Glutamatergic neuron (in vitro differentiated cells): ENCODE measurements around the gene ZNF276. TPM values are rescaled to one million over a fixed set of nuclear protein-coding genes. Genes with fewer than 3 reads are reported as not detected.

Source experiments
- DNase-seq: peaks from one replicate; pipeline ENCODE4 v3.0.0; 2022
- H3K27ac Mint-ChIP-seq: one replicate; pipeline ENCODE4 v1.8.0; 2020; ENCODE audit warnings: mild to moderate bottlenecking, mixed read lengths, inconsistent platforms; ENCODE audit not compliant: unreplicated experiment
- H3K27me3 Mint-ChIP-seq: one replicate; pipeline ENCODE4 v1.8.0; 2020; ENCODE audit warnings: mild to moderate bottlenecking, moderate library complexity, mixed read lengths, inconsistent platforms; ENCODE audit not compliant: unreplicated experiment
- H3K36me3 Mint-ChIP-seq: one replicate; pipeline ENCODE4 v1.8.0; 2020; ENCODE audit warnings: mild to moderate bottlenecking, mixed read lengths, inconsistent platforms; ENCODE audit not compliant: unreplicated experiment
- H3K4me1 Mint-ChIP-seq: one replicate; pipeline ENCODE4 v1.8.0; 2020; ENCODE audit warnings: mild to moderate bottlenecking, low read depth, mixed read lengths, inconsistent platforms; ENCODE audit not compliant: unreplicated experiment
- H3K4me3 Mint-ChIP-seq: one replicate; pipeline ENCODE4 v1.8.0; 2020; ENCODE audit warnings: mild to moderate bottlenecking, mixed read lengths, inconsistent platforms; ENCODE audit not compliant: unreplicated experiment
- H3K9me3 Mint-ChIP-seq: one replicate; pipeline ENCODE4 v1.8.0; 2020; ENCODE audit warnings: mild to moderate bottlenecking, moderate library complexity, mixed read lengths, inconsistent platforms; ENCODE audit not compliant: unreplicated experiment
- CTCF ChIP-seq: fragments of 200-600 bp; sonication (generic); IDR thresholded peaks from one replicate; pipeline ENCODE4 v1.5.0; 2021; ENCODE audit not compliant: partially characterized antibody, unreplicated experiment
- total RNA-seq: library from RNA; stranded (reverse); fragmentation: NEBNext Ultra II Directional; extraction: Animal tissue kit (Norgen Biotek cat#: 25700); gene quantifications from one replicate; pipeline ENCODE4 v1.2.1, GENCODE V29; 2021; ENCODE audit not compliant: unreplicated experiment

The ZNF276 gene
- total RNA-seq, 1 donor from 2014 or later = 20.8 TPM

- no peak for TF ChIP-seq CTCF
- H3K4me1 Mint-ChIP-seq = peaks cover 6% of the 10 kb centered on the region
- no peak overlapping the region for H3K27ac Mint-ChIP-seq
- DNase-seq = no peak
- H3K27me3 Mint-ChIP-seq = peaks cover 6% of the 10 kb centered on the region
- H3K4me3 Mint-ChIP-seq = no peak overlapping the region
- no peaks in the 10 kb centered on the region for H3K36me3 Mint-ChIP-seq
- peaks cover 6% of the 10 kb centered on the region for H3K9me3 Mint-ChIP-seq
Observed at GRCh38 chr16:89706518-89707260, 14.6 kb upstream of the ZNF276 start.

GRCh38 chr16:89707695-89708094, 13.6 kb upstream of the ZNF276 start:
- Mint-ChIP-seq H3K4me1 (peaks cover 4% of the 10 kb centered on the region), H3K27me3 (peaks cover 3% of the 10 kb centered on the region), H3K4me3 (no peak overlapping the region), H3K36me3 (no peaks in the 10 kb centered on the region), H3K27ac (no peak overlapping the region), H3K9me3 (peaks cover 6% of the 10 kb centered on the region)
- DNase-seq = no peak
- TF ChIP-seq CTCF = no peak

GRCh38 chr16:89708481-89708931, 12.8 kb upstream of the ZNF276 start:
- H3K36me3 Mint-ChIP-seq = no peaks in the 10 kb centered on the region
- H3K27ac Mint-ChIP-seq = no peak overlapping the region
- H3K4me1 Mint-ChIP-seq = peaks cover 4% of the 10 kb centered on the region
- no peak overlapping the region for H3K4me3 Mint-ChIP-seq
- peaks cover 3% of the 10 kb centered on the region for H3K27me3 Mint-ChIP-seq
- no peak for DNase-seq
- no peak for TF ChIP-seq CTCF
- H3K9me3 Mint-ChIP-seq = peaks cover 5% of the 10 kb centered on the region

- H3K27ac Mint-ChIP-seq = no peak overlapping the region
- H3K36me3 Mint-ChIP-seq = no peaks in the 10 kb centered on the region
- peaks cover 3% of the 10 kb centered on the region for H3K27me3 Mint-ChIP-seq
- peaks cover 4% of the 10 kb centered on the region for H3K9me3 Mint-ChIP-seq
- no peak for TF ChIP-seq CTCF
- no peak overlapping the region for H3K4me3 Mint-ChIP-seq
- H3K4me1 Mint-ChIP-seq = peaks cover 4% of the 10 kb centered on the region
- no peak for DNase-seq
Observed at GRCh38 chr16:89709166-89709565, 12.2 kb upstream of the ZNF276 start.

- no peaks in the 10 kb centered on the region for H3K36me3 Mint-ChIP-seq
- H3K27me3 Mint-ChIP-seq = peaks cover 4% of the 10 kb centered on the region
- no peak for DNase-seq
- no peak overlapping the region for H3K4me3 Mint-ChIP-seq
- no peak for TF ChIP-seq CTCF
- H3K9me3 Mint-ChIP-seq = peaks cover 4% of the 10 kb centered on the region
- H3K27ac Mint-ChIP-seq = no peak overlapping the region
- H3K4me1 Mint-ChIP-seq = peaks cover 4% of the 10 kb centered on the region
Observed at GRCh38 chr16:89709716-89710432, 11.5 kb upstream of the ZNF276 start.
